HG02763 (cell line): Measurements from ENCODE around the gene PRR14.

Experiments
- ATAC-seq: cut with Tn5 transposase; IDR thresholded peaks from one replicate; pipeline ENCODE4 v1.9.1; 2021; ENCODE audit warnings: mild to moderate bottlenecking, moderate library complexity; ENCODE audit not compliant: unreplicated experiment

Gene PRR14

DNA sequence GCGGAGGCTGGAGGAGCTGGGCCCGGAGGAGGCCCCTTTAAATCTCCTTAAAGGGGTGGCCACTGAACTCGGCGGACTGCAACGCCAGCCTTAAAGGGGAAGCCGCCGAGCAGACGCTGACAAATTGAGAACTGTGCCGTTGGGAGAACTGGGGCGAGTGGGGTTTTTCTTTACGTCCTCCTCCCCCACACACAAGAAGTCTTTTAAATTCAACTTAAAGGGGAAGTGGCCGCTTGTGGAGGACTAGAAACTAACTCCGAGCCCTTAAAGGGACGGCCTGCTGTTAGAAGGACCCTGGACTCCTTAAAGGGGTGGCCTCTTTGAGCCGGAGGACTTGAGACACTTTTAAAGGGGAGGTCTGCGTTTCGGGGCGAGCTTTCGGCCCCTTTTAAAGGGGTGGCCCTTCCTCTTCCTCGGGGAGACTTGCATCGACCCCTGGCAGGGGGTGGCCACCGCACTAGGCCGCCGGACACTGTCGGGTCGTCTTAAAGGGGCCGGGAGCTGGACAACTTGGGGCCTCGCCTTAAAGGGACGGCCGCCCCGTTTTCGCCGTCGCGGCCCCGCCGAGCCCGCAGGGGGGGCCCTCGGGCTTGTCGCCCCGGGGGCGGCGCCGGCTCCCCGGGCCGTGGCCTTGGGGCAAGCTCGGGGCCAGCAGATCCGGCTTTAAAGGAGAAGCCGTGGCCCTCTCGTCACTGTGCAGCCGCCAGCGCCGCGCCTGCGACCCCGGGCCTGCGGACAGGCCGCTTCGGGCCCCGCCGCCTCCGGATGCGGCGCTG, 8.2 kb downstream of the PRR14 start:
- peak; percentile 17 for ATAC-seq

DNA sequence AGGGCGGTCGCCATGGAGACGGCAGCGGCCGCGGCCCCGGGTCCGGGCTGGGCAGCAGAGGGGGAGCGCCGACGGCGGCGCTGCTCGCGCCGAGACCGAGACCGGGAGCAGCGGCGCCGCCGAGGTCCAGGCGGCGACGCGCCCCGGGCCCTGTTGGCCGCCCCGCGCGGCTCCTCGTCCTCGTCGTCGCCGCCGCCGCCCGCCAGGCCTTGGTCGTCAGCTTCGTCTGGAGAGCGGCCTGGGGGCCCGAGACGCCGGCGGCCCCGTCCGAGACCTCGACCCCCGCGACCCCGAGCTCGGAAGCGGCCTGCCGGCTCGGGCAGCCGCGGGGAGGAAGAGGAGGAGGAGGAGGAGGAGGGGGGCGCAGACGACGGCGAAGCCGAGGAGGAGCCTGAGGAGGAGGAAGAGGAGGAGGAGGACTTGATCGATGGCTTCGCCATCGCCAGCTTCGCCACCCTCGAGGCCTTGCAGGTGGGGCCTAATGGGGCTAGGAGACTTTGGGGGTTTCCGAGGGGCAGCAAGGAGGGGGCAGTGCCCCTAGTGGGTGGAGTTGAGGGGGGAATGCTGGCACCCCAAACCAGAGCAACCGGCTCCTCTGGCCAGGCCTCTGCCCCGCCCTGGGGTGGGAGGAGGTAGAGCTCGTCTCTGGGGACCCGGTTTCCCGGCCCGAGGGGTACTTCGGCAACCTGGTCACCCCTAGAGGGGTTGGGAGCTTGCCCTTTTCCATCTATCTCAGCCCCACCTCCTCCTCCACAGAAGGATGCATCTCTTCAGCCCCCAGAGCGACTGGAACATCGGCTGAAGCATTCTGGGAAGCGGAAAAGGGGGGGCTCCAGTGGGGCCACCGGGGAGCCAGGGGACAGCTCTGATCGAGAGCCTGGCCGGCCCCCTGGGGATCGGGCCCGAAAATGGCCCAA, 9.0 kb downstream of the PRR14 start:
- no peak for ATAC-seq

DNA sequence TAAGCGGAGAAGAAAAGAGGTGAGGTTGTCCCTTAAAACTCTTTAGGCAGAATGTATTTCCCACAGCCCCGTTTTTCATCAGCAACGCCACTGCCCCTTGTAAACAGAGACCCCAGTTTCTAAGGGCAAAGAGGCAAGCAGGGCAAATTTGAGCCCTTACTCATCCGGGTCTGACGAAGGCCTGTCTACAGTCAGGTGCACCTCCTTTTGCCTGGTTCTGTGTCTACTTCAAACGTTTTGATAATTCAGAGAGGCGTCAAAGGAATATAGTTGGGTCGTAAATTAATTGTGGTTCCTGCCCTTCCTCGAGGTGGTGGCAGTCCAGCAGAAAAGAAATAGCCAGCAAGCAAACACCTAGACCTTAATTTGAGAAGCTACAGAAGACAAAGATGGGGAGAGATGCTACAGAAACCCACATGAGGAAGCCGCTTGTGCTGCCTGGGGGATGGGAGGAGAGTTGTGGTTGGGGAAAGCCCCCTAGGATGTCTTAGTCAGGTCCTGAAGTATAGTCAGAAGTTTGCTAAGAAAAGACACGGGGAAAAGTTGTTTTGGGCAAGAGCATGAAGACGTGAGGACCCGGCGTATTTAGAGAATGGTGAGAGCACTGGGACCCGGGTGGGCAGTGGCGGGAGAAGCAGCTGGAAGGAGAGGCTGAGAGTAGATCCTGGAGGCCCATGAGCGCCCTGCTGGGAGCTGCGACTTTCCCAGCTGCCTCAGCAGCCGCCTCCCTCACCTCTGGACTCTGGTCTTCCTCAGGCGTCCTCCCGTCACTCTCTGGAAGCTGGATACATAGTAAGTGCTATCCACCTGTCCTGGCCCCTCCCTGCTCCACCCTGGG, 9.9 kb downstream of the PRR14 start:
- ATAC-seq = no peak

DNA sequence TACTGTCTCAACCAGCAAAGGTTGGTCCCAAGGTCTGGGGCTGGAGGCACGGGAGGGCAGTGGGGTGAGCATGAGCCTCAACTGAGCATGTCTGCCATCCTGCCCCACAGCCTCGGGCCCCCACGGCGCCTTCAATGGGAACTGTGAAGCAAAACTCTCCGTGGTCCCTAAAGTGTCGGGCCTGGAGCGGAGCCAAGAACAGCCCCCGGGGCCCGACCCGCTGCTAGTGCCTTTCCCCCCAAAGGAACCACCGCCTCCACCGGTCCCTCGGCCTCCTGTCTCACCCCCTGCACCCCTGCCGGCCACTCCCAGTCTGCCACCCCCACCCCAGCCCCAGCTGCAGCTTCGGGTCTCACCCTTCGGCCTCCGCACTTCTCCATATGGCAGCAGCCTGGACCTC, 11.7 kb downstream of the PRR14 start:
- ATAC-seq = no peak

DNA sequence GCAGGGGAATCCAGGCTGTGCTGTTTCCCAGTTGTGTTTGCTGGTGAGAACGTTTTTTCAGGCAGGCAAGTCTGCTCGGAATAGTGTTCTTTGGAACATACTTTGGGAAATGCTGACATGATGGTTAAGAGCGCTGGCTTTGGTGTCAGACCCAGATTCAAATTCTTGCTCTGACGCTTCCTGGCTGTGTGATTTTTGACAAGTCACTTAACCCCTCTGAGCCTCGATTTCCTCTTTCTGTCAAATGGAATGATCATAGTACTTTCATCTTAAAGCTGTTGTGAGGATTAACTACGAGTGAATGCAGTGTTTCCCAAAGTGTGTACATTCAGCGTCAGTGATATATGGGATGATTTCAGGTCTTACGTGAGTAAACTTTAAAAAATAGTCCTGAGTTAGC, 12.3 kb downstream of the PRR14 start:
- ATAC-seq = no peak

DNA sequence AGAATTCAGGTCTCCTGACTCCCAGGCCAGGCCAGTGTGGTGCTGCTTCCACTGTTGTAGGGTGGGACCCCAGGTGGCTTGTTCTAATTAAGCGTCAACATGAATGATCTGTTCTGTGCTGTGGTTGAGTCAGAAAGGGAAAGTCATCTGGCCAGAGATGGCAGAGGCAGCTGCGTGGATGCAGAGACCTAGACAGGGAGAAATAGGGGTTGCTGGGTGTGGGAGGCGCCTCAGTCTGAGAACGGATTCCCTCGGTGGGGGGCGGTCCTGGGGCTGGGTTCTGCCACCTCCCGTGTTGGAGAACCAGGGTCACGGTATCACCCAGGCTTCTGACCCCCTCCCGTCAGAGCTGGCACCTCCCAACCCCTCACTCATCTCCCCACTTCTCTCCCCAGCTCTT, 13.1 kb downstream of the PRR14 start:
- ATAC-seq = no peak

DNA sequence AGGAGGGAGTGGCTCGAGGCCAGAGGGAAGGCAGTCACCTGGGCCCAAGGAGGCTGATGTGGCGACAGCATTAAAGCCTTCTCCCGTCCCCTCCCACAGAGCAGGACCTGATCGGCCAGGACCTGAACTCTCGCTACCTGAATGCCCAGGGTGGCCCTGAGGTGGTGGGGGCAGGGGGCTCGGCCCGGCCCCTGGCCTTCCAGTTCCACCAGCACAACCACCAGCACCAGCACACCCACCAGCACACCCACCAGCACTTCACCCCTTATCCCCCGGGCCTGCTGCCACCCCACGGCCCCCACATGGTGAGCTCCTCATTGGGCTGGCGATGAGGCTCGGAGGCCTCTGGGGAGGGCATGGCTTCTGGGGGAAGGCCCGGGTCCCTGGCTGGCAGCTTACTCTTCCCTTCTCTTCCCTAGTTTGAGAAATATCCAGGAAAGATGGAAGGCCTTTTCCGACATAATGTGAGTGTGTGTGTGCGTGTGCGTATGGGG, 13.9 kb downstream of the PRR14 start:
- ATAC-seq = no peak

DNA sequence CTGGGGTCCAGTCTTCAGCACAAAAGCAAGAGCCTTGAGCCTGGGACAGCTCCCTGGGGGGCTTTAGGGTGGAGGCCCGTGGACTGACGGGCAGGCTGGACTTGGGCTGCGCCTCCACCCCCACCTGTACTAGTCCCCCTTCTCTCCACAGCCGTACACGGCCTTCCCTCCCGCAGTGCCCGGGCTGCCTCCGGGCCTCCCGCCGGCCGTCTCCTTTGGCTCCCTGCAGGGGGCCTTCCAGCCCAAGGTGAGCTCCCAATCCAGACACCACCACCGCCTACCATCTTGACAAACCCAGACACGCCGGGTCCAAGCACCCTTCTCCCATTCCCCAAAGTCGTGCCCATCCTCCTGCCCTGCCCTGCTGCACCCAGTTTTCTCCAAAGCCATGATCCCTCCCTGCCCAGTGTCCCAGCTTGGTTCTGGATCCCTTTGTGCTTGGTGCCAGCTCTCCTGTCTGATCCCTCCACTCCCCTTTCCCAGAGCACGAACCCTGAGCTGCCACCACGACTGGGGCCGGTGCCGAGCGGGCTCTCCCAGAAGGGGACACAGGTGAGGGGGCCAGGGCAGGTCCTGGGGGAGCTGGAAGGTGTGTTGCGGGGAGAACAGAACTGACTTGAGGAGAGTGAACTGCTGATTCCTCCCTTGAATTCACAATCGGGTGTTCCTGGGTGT, 14.5 kb downstream of the PRR14 start:
- no peak for ATAC-seq

DNA sequence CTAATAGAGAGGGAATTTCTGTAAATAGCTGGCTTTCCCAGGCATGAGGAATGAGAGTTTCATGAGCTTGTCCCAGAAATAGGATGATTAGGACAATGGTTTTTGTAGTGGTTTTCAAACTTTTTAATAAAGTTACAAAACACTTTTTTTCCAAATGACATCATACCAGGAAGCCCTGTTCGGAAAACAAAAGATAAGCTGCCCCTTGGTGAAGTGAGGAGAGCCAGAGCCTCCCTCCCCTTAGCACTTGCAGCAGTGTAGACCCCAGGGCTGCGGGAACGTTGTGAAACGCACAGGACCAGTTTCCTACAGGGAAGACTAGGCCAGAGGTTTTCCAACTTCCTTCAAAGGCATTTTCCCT, 15.1 kb downstream of the PRR14 start:
- ATAC-seq = no peak

DNA sequence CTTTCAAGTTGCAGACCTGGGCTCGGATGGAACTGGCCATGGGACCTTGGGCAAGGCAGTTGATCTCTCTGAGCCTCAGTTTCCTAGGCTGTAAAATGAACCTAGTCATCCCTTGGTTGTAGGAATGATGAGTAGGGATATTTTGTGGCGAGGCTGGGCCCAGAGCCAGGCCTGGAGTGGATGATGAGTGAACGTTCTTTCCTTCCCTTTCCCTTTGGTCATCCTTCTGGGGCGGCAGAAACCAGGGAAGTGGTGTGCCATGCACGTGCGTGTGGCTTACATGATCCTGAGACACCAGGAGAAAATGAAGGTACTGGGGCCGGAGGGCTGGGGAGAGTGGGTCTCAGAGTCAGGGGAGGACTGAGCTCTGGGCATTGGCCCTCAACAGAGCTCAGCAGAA, 15.9 kb downstream of the PRR14 start:
- no peak for ATAC-seq

DNA sequence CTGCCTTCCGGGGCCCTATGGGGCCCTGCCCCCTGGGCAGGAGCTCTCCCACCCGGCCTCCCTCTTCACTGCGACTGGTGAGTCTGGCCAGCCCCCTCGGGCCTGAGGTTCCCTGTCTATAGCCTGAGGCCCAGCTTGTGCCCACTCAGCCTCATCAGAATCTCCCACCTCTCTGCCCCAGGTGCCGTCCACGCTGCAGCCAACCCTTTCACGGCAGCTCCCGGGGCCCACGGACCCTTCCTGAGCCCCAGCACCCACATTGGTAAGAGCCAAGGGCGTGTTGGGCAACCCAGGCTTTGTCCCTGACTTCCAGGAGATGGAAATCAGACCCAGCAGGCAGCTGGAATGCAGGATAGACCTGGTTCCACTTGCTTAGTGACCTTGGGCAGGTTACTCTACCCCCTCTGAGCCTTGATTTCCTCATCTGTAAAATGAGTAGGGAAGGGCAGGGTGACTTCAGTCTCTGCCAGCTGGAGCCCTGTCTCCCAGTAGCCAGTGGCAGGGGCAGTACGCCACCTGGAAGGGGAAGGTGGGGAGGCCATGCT, 16.7 kb downstream of the PRR14 start:
- no peak for ATAC-seq

DNA sequence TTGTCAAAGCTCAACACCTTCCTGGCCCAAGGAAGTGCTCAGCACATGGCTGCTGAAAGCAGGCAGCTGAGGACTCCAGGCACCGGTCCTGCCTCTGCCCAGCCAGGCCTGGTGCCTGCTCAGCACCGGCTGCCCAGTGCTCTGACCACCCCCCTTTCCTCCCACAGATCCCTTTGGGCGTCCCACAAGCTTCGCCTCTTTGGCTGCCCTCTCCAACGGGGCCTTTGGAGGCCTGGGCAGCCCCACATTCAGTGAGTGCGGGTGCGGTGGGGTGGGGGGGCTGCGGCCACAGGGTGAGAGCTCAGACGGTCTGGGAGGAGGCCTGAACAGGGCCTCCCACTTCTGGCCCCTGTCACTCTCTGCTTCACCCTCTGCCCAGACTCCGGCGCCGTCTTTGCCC, 17.6 kb downstream of the PRR14 start:
- ATAC-seq = no peak

DNA sequence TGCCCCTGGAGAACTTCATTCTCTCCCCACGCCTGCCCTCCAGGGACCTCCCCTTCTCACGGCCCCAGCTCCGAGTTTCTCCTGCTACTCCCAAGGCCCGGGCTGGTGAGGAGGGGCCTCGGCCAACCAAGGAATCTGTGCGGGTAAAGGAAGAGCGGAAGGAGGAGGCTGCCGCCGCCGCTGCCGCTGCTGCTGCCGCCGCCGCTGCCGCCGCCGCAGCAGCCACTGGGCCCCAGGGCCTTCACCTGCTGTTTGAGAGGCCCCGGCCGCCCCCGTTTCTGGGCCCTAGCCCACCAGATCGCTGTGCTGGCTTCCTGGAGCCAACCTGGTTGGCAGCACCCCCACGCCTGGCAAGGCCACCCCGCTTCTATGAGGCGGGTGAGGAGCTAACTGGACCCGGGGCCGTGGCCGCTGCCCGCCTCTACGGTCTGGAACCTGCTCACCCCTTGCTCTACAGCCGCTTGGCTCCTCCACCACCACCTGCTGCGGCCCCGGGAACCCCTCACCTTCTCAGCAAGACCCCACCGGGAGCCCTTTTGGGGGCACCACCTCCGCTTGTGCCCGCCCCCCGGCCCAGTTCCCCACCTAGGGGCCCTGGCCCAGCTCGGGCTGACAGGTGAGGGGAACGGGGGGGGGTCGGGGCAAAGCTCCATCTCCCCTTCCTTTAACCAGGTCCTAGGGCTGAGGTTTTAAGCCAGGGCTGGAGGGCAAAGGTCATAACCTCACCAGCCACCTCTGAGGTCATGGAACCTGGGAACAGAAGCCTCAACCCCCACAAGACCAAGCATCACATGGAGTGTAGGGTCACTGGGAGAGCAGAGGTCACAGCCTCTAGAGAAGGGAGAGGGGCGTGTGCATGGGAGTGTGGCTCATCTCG, 18.5 kb downstream of the PRR14 start:
- ATAC-seq = no peak

DNA sequence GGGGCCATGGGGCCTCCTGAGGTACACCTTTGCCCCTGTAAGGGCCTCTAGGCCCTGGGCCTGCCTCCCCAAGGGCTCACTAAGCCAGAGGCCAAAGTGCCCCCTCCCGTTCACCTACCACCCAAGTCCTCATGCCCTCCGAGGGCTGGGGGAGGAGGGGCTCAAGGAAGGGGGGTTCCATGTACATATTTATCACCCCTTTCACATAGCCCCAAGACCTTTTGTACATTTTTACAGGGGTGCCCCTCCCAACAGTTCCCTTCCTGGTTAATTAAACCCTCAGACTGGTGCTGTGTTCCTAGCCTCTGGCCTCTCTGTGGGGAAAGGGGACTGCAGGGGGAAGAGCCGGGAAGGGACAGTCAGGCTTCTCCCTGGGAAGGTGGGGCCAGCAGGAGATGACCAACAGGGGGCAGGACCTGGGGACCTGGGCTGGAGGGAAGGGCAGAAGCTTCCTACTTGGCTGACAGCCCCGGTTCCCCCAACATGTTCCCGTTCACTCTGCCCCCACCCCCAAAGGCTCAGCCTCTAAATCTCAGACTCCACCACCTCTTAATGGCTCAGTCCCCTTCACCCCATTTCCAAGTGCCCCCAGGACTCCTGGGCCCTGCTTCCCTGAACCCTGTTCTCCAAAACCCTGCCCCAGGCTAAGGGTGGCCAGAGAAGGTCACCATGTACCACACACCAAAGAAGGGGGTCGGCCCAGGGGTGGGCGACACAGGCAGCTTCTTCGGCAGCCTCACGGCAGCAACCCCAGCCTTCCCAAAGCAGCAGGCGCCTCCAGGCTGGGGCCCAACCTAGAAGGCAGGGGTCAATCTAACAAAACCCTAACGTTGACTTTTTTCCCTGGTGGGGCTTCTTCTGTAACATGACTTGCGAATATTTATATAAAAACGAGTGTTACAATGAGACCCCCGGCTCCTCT, 19.4 kb downstream of the PRR14 start:
- no peak for ATAC-seq

DNA sequence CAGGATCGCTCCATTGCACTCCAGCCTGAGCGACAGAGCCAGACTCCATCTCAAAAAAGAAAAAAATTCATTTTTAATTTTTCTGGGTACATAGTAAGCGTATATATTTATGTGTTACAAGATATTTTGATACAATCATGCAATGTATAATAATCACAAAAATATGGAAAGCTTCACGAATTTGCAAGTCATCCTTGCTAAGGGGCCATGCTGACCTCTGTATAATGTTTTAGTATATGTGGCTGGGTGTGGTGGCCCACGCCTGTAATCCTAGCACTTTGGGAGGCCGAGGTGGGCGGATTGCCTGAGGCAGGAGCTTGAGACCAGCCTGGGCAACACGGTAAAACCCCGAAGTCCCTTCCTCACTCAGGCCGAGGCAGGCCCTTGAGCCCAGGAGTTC, 24.4 kb downstream of the PRR14 start:
- ATAC-seq = no peak

DNA sequence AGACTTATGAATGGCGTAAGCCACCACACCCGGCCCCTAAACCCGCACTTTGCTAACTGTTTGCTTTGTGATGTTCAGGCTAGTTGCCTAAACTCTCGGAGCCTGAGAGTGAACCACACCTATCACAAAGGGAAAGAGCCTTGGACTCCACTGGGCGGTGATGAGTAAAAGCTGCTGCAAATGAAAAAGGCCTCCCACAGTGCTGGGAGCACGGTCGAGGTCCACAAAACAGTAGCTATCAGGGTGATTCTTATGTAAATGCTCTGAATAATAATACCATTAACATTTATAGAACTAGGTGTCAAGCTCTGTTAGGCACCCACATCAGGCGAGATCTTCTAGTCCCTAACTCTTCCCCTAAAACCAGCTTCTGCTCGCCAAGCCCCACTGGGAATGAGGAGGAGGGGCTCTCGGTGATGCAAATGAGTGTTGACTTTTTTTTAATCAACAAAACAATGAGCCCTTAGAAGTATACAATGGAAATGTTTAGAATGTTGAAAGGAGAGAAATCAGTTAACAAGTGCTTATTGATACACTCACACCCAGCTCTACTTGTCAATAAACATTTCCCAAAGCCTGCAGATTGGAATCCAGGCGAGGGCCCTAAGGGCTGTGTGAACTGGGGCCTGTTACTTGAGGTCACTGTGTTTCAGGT, 27.3 kb downstream of the PRR14 start:
- no peak for ATAC-seq

DNA sequence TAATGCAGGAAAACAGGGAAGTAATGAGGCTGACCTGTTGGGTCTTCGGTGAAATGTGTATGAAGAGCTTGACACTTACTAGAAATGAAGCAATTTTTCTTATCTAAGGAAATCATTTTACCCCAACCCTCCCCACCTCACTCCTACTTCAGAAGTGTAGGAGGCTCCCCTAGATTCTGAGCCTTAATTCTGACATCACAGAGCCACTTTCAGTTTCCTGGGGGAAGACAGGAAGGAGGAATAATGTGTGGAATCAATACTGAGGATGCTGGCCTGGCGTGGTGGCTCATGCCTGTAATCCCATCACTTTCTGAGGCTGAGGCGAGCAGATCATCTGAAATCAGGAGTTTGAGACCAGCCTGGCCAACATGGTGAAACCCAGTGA, 27.8 kb downstream of the PRR14 start:
- no peak for ATAC-seq

DNA sequence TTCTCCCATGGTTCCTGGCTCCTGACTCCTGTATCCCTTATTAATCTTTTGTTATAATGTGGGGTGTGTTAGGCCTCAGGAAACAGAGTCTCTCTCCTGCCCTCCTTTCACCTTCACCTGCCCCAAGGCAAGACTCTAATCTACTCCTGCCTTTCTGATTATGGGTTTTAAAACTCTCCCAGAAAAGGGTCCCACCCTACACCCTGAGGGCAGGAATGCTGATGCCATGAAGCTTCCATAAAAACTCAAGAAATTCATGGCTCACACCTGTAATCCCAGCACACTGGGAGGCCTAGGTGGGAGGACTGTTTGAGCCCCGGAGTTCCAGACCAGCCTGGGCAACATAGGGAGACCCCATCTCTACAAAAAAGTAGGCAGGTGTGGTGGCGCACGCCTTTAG, 29.6 kb downstream of the PRR14 start:
- no peak for ATAC-seq
